ENCODE data around the gene SPAG5. TPM values are rescaled to one million over a fixed set of nuclear protein-coding genes. Genes with fewer than 3 reads are reported as not detected.

SPAG5 gene
- total and polyA plus RNA-seq, 10 of the 15 experiments (the other 5 are each of a cell fraction or from before 2014, with no cell fraction given) = 73.5 to 171 (median 106) TPM

GRCh38 chr17:28569446-28569845 lies 29.4 kb downstream of the SPAG5 start (continued):
- TF ChIP-seq CBX3 (IDR thresholded peaks at IDR 0.05; ENCODE audit: borderline replicate concordance, low read depth) (no peak), BACH1 (IDR thresholded peaks at IDR 0.05; ENCODE audit: borderline replicate concordance) (no peak), STAT1 (conservative IDR thresholded peaks at IDR 0.05) (no peak), CHD4 (IDR thresholded peaks at IDR 0.05) (no peak), NFYA (IDR thresholded peaks at IDR 0.05; ENCODE audit: borderline replicate concordance, low read depth, low read length) (no peak), EED (IDR thresholded peaks at IDR 0.05; ENCODE audit: low read depth) (no peak), HDAC6 (IDR thresholded peaks at IDR 0.05; ENCODE audit: unreplicated experiment) (no peak), HCFC1 (IDR thresholded peaks at IDR 0.05; ENCODE audit: low read length) (no peak)
- TF ChIP-seq, protein P1, sequence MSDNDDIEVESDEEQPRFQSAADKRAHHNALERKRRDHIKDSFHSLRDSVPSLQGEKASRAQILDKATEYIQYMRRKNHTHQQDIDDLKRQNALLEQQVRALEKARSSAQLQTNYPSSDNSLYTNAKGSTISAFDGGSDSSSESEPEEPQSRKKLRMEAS (IDR thresholded peaks at IDR 0.05; ENCODE audit: low read depth, low read length) = no peak

GRCh38 chr17:28567604-28568003 lies 31.2 kb downstream of the SPAG5 start:
- intact Hi-C loops (cut with micrococcal nuclease; ENCODE audit: unreplicated experiment) = loop anchor here (1.0 kb wide), 1 partner anchor 16 kb away; no protein-coding TSS in a partner anchor
- peaks cover 15% of the 10 kb centered on the region for H3K4me1 ChIP-seq (ENCODE audit: control insufficient read depth, insufficient read depth, low read length)
- peak overlapping the region; percentile 85 for H3K4me2 ChIP-seq (ENCODE audit: control insufficient read depth, insufficient read depth)
- ChIA-PET POLR2A (interaction anchor here (1.0 to 9.9 kb wide), 8 partner anchors 9 to 94 kb away, joined by 3 to 148 read pairs (median 4); partner anchors contain the start of genes ALDOC, SDF2, SUPT6H and UNC119), RAD21 (ENCODE audit: unreplicated experiment) (interaction anchor here (1.0 to 7.1 kb wide), 3 partner anchors 10 to 66 kb away, joined by 3 to 102 read pairs (median 4); partner anchors contain the start of gene UNC119), CTCF (interaction anchor here (0.7 to 6.6 kb wide), 3 partner anchors 9 to 45 kb away, joined by 3 to 83 read pairs (median 9); partner anchors contain the start of gene ALDOC), SMC1A (ENCODE audit: uncharacterized antibody, unreplicated experiment) (interaction anchor here (8.3 kb wide), 1 partner anchor 18 kb away, joined by 89 read pairs; no protein-coding TSS in a partner anchor)
- H2AFZ ChIP-seq (ENCODE audit: control insufficient read depth, low read depth, low read length) = no peak overlapping the region
- in situ Hi-C loops (cut with MboI) = loop anchor here (25.0 kb wide), 1 partner anchor 1080 kb away; no protein-coding TSS in a partner anchor
- WGBS (ENCODE audit: insufficient coverage, insufficient replicate concordance, low lambda C conversion rate, missing lambda C conversion rate) = 0% methylated on average over 3 of the region's 3 CpGs
- ATAC-seq = peak; percentile 48
- peak; percentile 68 for DNase-seq (ENCODE audit: low read depth, low spot score)
- no peaks in the 10 kb centered on the region for H3K9me3 ChIP-seq (replicated peaks; ENCODE audit: control insufficient read depth, insufficient read depth, low read length)
- no peaks in the 10 kb centered on the region for H3K27me3 ChIP-seq (replicated peaks in 1 of 2; ENCODE audit: control insufficient read depth in 2 of 2, insufficient read depth in 2 of 2, low read length in 1 of 2)
- no peaks in the 10 kb centered on the region for H4K20me1 ChIP-seq (ENCODE audit: control insufficient read depth, insufficient read depth)
- peaks cover 5 to 13% of the 10 kb centered on the region in 2 experiments; a peak in 3 of 4 replicates for H3K36me3 ChIP-seq (ENCODE audit: control insufficient read depth in 2 of 2, insufficient read depth in 2 of 2, low read length in 1 of 2)
- peak; percentile 64 for FAIRE-seq
- no peak overlapping the region; the same call in 1 of the 2 replicates for H3K9ac ChIP-seq (ENCODE audit: control insufficient read depth, insufficient read depth, low read length)
- TSS peak; percentile 34 for BruUV-seq (replicated peaks)
- H3K4me3 ChIP-seq = peak overlapping the region; percentile 90; the same call in 1 of the 2 replicates
- H3K27ac ChIP-seq (ENCODE audit: control insufficient read depth, insufficient read depth) = peak overlapping the region; percentile 59
- H3K79me2 ChIP-seq (ENCODE audit: control insufficient read depth, insufficient read depth, low read length) = peaks cover 73% of the 10 kb centered on the region
- TF ChIP-seq BACH1 (IDR thresholded peaks at IDR 0.05; ENCODE audit: borderline replicate concordance) (no peak), POLR2A (IDR thresholded peaks at IDR 0.05; ENCODE audit: low read depth, low read length) (no peak), IKZF2 (IDR thresholded peaks at IDR 0.05) (peak; percentile 94), ESRRA (IDR thresholded peaks at IDR 0.05; ENCODE audit: low read length) (no peak), ASH2L (IDR thresholded peaks at IDR 0.05; ENCODE audit: borderline replicate concordance, low read depth) (no peak), SREBF2 (IDR thresholded peaks at IDR 0.05; ENCODE audit: low read length) (no peak), RBBP5 (conservative IDR thresholded peaks at IDR 0.05) (no peak), SP1 (IDR thresholded peaks at IDR 0.05; ENCODE audit: low read depth, low read length) (no peak), FOXK2 (IDR thresholded peaks at IDR 0.05) (no peak), HDAC2 (IDR thresholded peaks at IDR 0.05) (no peak), RCOR1 (conservative IDR thresholded peaks at IDR 0.05; ENCODE audit: low read depth, low read length) (no peak), KDM1A (IDR thresholded peaks at IDR 0.05; ENCODE audit: borderline replicate concordance) (no peak), SIN3A (IDR thresholded peaks at IDR 0.05; ENCODE audit: low read depth, low read length) (no peak), SPI1 (IDR thresholded peaks at IDR 0.05; ENCODE audit: borderline replicate concordance, insufficient read depth, low read depth, low read length) (peak; percentile 97), PML (IDR thresholded peaks at IDR 0.05; ENCODE audit: low read length) (no peak)
- TF ChIP-seq, protein P2, sequence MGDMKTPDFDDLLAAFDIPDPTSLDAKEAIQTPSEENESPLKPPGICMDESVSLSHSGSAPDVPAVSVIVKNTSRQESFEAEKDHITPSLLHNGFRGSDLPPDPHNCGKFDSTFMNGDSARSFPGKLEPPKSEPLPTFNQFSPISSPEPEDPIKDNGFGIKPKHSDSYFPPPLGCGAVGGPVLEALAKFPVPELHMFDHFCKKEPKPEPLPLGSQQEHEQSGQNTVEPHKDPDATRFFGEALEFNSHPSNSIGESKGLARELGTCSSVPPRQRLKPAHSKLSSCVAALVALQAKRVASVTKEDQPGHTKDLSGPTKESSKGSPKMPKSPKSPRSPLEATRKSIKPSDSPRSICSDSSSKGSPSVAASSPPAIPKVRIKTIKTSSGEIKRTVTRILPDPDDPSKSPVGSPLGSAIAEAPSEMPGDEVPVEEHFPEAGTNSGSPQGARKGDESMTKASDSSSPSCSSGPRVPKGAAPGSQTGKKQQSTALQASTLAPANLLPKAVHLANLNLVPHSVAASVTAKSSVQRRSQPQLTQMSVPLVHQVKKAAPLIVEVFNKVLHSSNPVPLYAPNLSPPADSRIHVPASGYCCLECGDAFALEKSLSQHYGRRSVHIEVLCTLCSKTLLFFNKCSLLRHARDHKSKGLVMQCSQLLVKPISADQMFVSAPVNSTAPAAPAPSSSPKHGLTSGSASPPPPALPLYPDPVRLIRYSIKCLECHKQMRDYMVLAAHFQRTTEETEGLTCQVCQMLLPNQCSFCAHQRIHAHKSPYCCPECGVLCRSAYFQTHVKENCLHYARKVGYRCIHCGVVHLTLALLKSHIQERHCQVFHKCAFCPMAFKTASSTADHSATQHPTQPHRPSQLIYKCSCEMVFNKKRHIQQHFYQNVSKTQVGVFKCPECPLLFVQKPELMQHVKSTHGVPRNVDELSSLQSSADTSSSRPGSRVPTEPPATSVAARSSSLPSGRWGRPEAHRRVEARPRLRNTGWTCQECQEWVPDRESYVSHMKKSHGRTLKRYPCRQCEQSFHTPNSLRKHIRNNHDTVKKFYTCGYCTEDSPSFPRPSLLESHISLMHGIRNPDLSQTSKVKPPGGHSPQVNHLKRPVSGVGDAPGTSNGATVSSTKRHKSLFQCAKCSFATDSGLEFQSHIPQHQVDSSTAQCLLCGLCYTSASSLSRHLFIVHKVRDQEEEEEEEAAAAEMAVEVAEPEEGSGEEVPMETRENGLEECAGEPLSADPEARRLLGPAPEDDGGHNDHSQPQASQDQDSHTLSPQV (IDR thresholded peaks at IDR 0.05) = no peak

All from GM12878 (cell line).